ENCODE measurements around the gene NAA15. TPM values are rescaled to one million over a fixed set of nuclear protein-coding genes. Genes with fewer than 3 reads are reported as not detected.
A peak's percentile ranks its signal among the peaks of the same experiment; 100 is the strongest.

The NAA15 gene
- total RNA-seq, 1 experiment from 2014 or later: 41.0 TPM

DNA sequence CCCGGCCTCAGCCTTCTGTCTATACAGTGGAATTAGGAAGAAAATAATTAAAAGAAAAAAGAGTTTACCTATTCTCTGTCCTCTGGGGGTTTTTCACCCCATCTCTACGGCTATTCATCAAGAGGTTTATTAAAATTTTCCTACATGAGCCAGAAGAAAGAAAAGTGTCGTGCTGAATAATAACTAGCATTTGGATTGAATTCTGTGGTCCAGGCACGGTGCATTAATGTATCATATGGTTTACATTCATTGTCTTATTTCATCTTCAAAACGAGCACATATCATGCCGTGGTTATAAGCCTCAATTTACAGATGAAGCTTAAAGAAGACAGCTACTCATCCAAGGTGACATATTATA, 5.4 kb upstream of the NAA15 start:
- H4K20me1 ChIP-seq (ENCODE audit: low read length): no peaks in the 10 kb centered on the region
- ChIA-PET CTCF (interaction anchor here (0.5 to 1.7 kb wide), 8 partner anchors 9 to 265 kb away, joined by 3 to 7 read pairs (median 4); partner anchors contain the start of gene MGARP), POLR2A (ENCODE audit: unreplicated experiment) (interaction anchor here (0.6 to 0.7 kb wide), 2 partner anchors 44 to 128 kb away, joined by 3 to 4 read pairs; no protein-coding TSS in a partner anchor)
- no peaks in the 10 kb centered on the region for H3K9me3 ChIP-seq (ENCODE audit: low read length)
- intact Hi-C loops (cut with micrococcal nuclease): loop anchor here (1.0 to 5.0 kb wide), 4 partner anchors 53 to 199 kb away; no protein-coding TSS in a partner anchor
- H2AFZ ChIP-seq (ENCODE audit: low read length): peak overlapping the region; percentile 94
- H3K4me3 ChIP-seq (ENCODE audit: low read length): peak overlapping the region; percentile 89
- H3K9ac ChIP-seq (ENCODE audit: low read length): peak overlapping the region; percentile 92; the same call in 1 of the 2 replicates
- DNase-seq (no peak), ATAC-seq (no peak)
- no peaks in the 10 kb centered on the region for H3K9me2 ChIP-seq (replicated peaks; ENCODE audit: low read length)
- peaks cover 33% of the 10 kb centered on the region for H3K79me2 ChIP-seq (ENCODE audit: low read length)
- H3K4me1 ChIP-seq (ENCODE audit: insufficient read depth, low read length): peaks cover 35% of the 10 kb centered on the region
- peaks cover 5% of the 10 kb centered on the region; the same call in 1 of the 2 replicates for H3K36me3 ChIP-seq (ENCODE audit: low read depth, low read length)
- no TSS peak for BruUV-seq (replicated peaks)
- no peak for TF ChIP-seq EZH2 (IDR thresholded peaks at IDR 0.05; ENCODE audit: low read length, unreplicated experiment)
- TF ChIP-seq EZH2phosphoT487 (IDR thresholded peaks at IDR 0.05; ENCODE audit: borderline replicate concordance, low read length): no peak
- no peak for TF ChIP-seq CTCF (conservative IDR thresholded peaks at IDR 0.05; ENCODE audit: low read depth, low read length)
- no peak overlapping the region for H3K27ac ChIP-seq (ENCODE audit: low read length)
- no peaks in the 10 kb centered on the region for H3K27me3 ChIP-seq (ENCODE audit: low read length)
- H3K4me2 ChIP-seq (ENCODE audit: low read length): peak overlapping the region; percentile 94
- peaks cover 4% of the 10 kb centered on the region for H3F3A ChIP-seq (ENCODE audit: low read length, unreplicated experiment)

- H3K9ac ChIP-seq (ENCODE audit: low read length): no peak overlapping the region
- no peaks in the 10 kb centered on the region for H3K27me3 ChIP-seq (ENCODE audit: low read length)
- no peak overlapping the region for H3K27ac ChIP-seq (ENCODE audit: low read length)
- H3K4me3 ChIP-seq (ENCODE audit: low read length): no peak overlapping the region
- H3K36me3 ChIP-seq (ENCODE audit: low read depth, low read length): peaks cover 5% of the 10 kb centered on the region; the same call in 1 of the 2 replicates
- H3F3A ChIP-seq (ENCODE audit: low read length, unreplicated experiment): peaks cover 4% of the 10 kb centered on the region
- H3K4me2 ChIP-seq (ENCODE audit: low read length): peak overlapping the region; percentile 13; the same call in 1 of the 2 replicates
- no peaks in the 10 kb centered on the region for H3K9me3 ChIP-seq (ENCODE audit: low read length)
- H3K79me2 ChIP-seq (ENCODE audit: low read length): peaks cover 40% of the 10 kb centered on the region
- intact Hi-C loops (cut with micrococcal nuclease): loop anchor here (2.0 to 5.0 kb wide), 2 partner anchors 112 to 200 kb away; no protein-coding TSS in a partner anchor
- BruUV-seq (replicated peaks): no TSS peak
- H4K20me1 ChIP-seq (ENCODE audit: low read length): no peaks in the 10 kb centered on the region; the same call in 1 of the 2 replicates
- ATAC-seq (no peak), DNase-seq (peak; percentile 29)
- POLR2A ChIA-PET (ENCODE audit: unreplicated experiment): no interaction called here
- TF ChIP-seq CTCF (conservative IDR thresholded peaks at IDR 0.05; ENCODE audit: low read depth, low read length): no peak
- H3K9me2 ChIP-seq (replicated peaks; ENCODE audit: low read length): no peaks in the 10 kb centered on the region
- H3K4me1 ChIP-seq (ENCODE audit: insufficient read depth, low read length): peaks cover 35% of the 10 kb centered on the region
- CTCF ChIA-PET: interaction anchor here (0.6 kb wide), 1 partner anchor 68 kb away, joined by 3 read pairs; no protein-coding TSS in a partner anchor
- H2AFZ ChIP-seq (ENCODE audit: low read length): no peak overlapping the region
Measured at GRCh38 chr4:139297001-139297410, 4.3 kb upstream of the NAA15 start.

DNA sequence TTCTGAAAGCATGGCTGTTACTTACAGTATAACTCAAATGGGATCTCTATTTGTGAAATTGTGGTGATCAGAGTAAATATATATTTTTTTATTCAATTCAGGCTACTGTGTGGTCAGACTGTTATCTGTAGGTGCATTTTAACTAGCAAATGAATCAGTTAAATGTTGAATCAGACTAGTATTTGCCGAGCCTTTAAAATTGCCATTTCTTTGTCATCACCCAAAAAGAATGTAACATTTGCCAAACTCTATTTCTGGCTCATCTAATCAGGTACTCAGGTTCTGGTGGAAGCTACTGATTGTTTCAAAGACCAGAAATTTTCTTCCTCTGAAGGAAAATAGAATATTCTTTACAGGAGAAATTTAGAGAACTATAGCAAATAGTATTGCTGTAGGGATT, 1.8 kb upstream of the NAA15 start:
- H3K9ac ChIP-seq (ENCODE audit: low read length): 0 out of 2 replicates have a peak overlapping the region, but pooled peaks have one; percentile 97
- H3K4me1 ChIP-seq (ENCODE audit: insufficient read depth, low read length): peaks cover 40% of the 10 kb centered on the region
- peak overlapping the region; percentile 98 for H3K4me2 ChIP-seq (ENCODE audit: low read length)
- ChIA-PET POLR2A (ENCODE audit: unreplicated experiment) (no interaction called here), CTCF (interaction anchor here (0.6 kb wide), 1 partner anchor 269 kb away, joined by 3 read pairs; no protein-coding TSS in a partner anchor)
- H2AFZ ChIP-seq (ENCODE audit: low read length): no peak overlapping the region
- H3K9me2 ChIP-seq (replicated peaks; ENCODE audit: low read length): no peaks in the 10 kb centered on the region
- no peaks in the 10 kb centered on the region for H3K9me3 ChIP-seq (ENCODE audit: low read length)
- TF ChIP-seq CTCF (conservative IDR thresholded peaks at IDR 0.05; ENCODE audit: low read depth, low read length): no peak
- TF ChIP-seq EZH2phosphoT487 (IDR thresholded peaks at IDR 0.05; ENCODE audit: borderline replicate concordance, low read length): no peak
- TF ChIP-seq EZH2 (IDR thresholded peaks at IDR 0.05; ENCODE audit: low read length, unreplicated experiment): no peak
- DNase-seq (peak; percentile 79), ATAC-seq (peak; percentile 6)
- no TSS peak for BruUV-seq (replicated peaks)
- peaks cover 18% of the 10 kb centered on the region for H4K20me1 ChIP-seq (ENCODE audit: low read length)
- intact Hi-C loops (cut with micrococcal nuclease): loop anchor here (5.0 kb wide), 1 partner anchor 202 kb away; no protein-coding TSS in a partner anchor
- H3K27me3 ChIP-seq (ENCODE audit: low read length): no peaks in the 10 kb centered on the region
- 0 out of 2 replicates have a peak, but pooled peaks cover 4% of the 10 kb centered on the region for H3K36me3 ChIP-seq (ENCODE audit: low read depth, low read length)
- peak overlapping the region; percentile 72 for H3K27ac ChIP-seq (ENCODE audit: low read length)
- H3F3A ChIP-seq (ENCODE audit: low read length, unreplicated experiment): peaks cover 4% of the 10 kb centered on the region
- peak overlapping the region; percentile 99 for H3K4me3 ChIP-seq (ENCODE audit: low read length)
- peaks cover 56% of the 10 kb centered on the region for H3K79me2 ChIP-seq (ENCODE audit: low read length)
